Immature natural killer cell (primary cell): ENCODE data around the gene TEDC1. TPM values are rescaled to one million over a fixed set of nuclear protein-coding genes. Genes with fewer than 3 reads are reported as not detected.

ENCODE experiments used
- DNase-seq, 3 donors: peaks; one replicate each; pipeline ENCODE4 v3.0.0; 2022; ENCODE audit warnings: mixed read lengths in 1 of 3
- H3K27ac Mint-ChIP-seq, 6 donors: one replicate each; pipeline ENCODE4 v1.8.0; 2020; ENCODE audit warnings: mixed read lengths in 6 of 6, mild to moderate bottlenecking in 5 of 6, inconsistent platforms in 4 of 6, moderate library complexity in 3 of 6
- H3K27me3 Mint-ChIP-seq, 3 donors: one replicate each; pipeline ENCODE4 v1.8.0; 2020 to 2021; ENCODE audit warnings: low read depth in 3 of 3, mild to moderate bottlenecking in 3 of 3, mixed read lengths in 3 of 3, moderate library complexity in 3 of 3, inconsistent platforms in 1 of 3
- H3K36me3 Mint-ChIP-seq, 3 donors: one replicate each; pipeline ENCODE4 v1.8.0; 2020; ENCODE audit warnings: mixed read lengths in 3 of 3, inconsistent platforms in 2 of 3, mild to moderate bottlenecking in 2 of 3
- H3K4me1 Mint-ChIP-seq, 2 donors: one replicate each; pipeline ENCODE4 v1.8.0; 2020; ENCODE audit warnings: inconsistent platforms in 2 of 2, mild to moderate bottlenecking in 2 of 2, mixed read lengths in 2 of 2, moderate library complexity in 1 of 2
- H3K4me3 Mint-ChIP-seq, 5 donors: one replicate each; pipeline ENCODE4 v1.8.0; 2020; ENCODE audit warnings: mild to moderate bottlenecking in 5 of 5, mixed read lengths in 5 of 5, inconsistent platforms in 3 of 5, moderate library complexity in 3 of 5
- H3K9me3 Mint-ChIP-seq, 6 donors: one replicate each; pipeline ENCODE4 v1.8.0; 2020; ENCODE audit warnings: mild to moderate bottlenecking in 6 of 6, mixed read lengths in 6 of 6, inconsistent platforms in 4 of 6, moderate library complexity in 3 of 6
- polyA plus RNA-seq, 3 donors: library from polyadenylated mRNA; unstranded; fragments of 300-500 nt; fragmentation: Illumina TruSeq; gene quantifications; one replicate each; pipeline ENCODE4 v1.2.3, GENCODE V29; 2021

Gene TEDC1
- polyA plus RNA-seq, 3 donors from 2014 or later = 11.4 to 20.3 (median 15.9) TPM

GRCh38 chr14:105480807-105481801 is 9.9 kb upstream of the TEDC1 start:
- Mint-ChIP-seq H3K4me1 (peaks cover 25 to 57% of the 10 kb centered on the region in 2 donors), H3K9me3 (no peaks in the 10 kb centered on the region), H3K36me3 (no peaks in the 10 kb centered on the region), H3K27ac (peak overlapping the region; percentile 95 to 100 (median 99)), H3K4me3 (peak overlapping the region; percentile 66 to 84 (median 82)), H3K27me3 (peaks cover 33 to 43% (median 34%) of the 10 kb centered on the region in 3 donors)
- peak; percentile 90 to 91 (median 91) for DNase-seq

GRCh38 chr14:105481886-105482457 is 9.1 kb upstream of the TEDC1 start:
- H3K36me3 Mint-ChIP-seq = no peaks in the 10 kb centered on the region
- no peaks in the 10 kb centered on the region for H3K9me3 Mint-ChIP-seq
- H3K27me3 Mint-ChIP-seq = peaks cover 30 to 44% (median 41%) of the 10 kb centered on the region in 3 donors
- DNase-seq = peak; percentile 97 to 99 (median 98)
- peak overlapping the region; percentile 95 to 100 (median 99) for H3K27ac Mint-ChIP-seq
- H3K4me1 Mint-ChIP-seq = peaks cover 30 to 57% of the 10 kb centered on the region in 2 donors
- H3K4me3 Mint-ChIP-seq = peak overlapping the region; percentile 72 to 84 (median 82)

GRCh38 chr14:105482486-105483110 is 8.4 kb upstream of the TEDC1 start:
- H3K36me3 Mint-ChIP-seq = no peaks in the 10 kb centered on the region
- peak overlapping the region; percentile 95 to 100 (median 99) for H3K27ac Mint-ChIP-seq
- peak overlapping the region; percentile 72 to 84 (median 82) for H3K4me3 Mint-ChIP-seq
- no peak for DNase-seq
- H3K27me3 Mint-ChIP-seq = peaks cover 29 to 42% (median 39%) of the 10 kb centered on the region in 3 donors
- H3K9me3 Mint-ChIP-seq = no peaks in the 10 kb centered on the region
- H3K4me1 Mint-ChIP-seq = peaks cover 34 to 53% of the 10 kb centered on the region in 2 donors

- peaks cover 32 to 45% (median 44%) of the 10 kb centered on the region in 3 donors for H3K27me3 Mint-ChIP-seq
- peak overlapping the region in 5 of 6 donors; percentile 59 to 100 (median 99) for H3K27ac Mint-ChIP-seq
- H3K36me3 Mint-ChIP-seq = no peaks in the 10 kb centered on the region
- no peak overlapping the region for H3K4me3 Mint-ChIP-seq
- no peaks in the 10 kb centered on the region for H3K9me3 Mint-ChIP-seq
- no peak for DNase-seq
- peaks cover 38 to 60% of the 10 kb centered on the region in 2 donors for H3K4me1 Mint-ChIP-seq
Measured at GRCh38 chr14:105483300-105484068, 7.6 kb upstream of the TEDC1 start.

GRCh38 chr14:105484069-105484996 is 6.7 kb upstream of the TEDC1 start:
- Mint-ChIP-seq H3K27me3 (peaks cover 33 to 48% (median 47%) of the 10 kb centered on the region in 3 donors), H3K4me3 (peak overlapping the region in 4 of 5 donors; percentile 43 to 64 (median 52)), H3K9me3 (no peaks in the 10 kb centered on the region), H3K4me1 (peaks cover 39 to 66% of the 10 kb centered on the region in 2 donors), H3K27ac (peak overlapping the region; percentile 73 to 97 (median 93)), H3K36me3 (no peaks in the 10 kb centered on the region)
- DNase-seq = peak; percentile 42 to 58 (median 50)

GRCh38 chr14:105484997-105485393 is 6.1 kb upstream of the TEDC1 start:
- peaks cover 45 to 64% of the 10 kb centered on the region in 2 donors for H3K4me1 Mint-ChIP-seq
- H3K9me3 Mint-ChIP-seq = no peaks in the 10 kb centered on the region
- H3K36me3 Mint-ChIP-seq = no peaks in the 10 kb centered on the region
- peak overlapping the region in 2 of 5 donors; percentile 7 to 80 for H3K4me3 Mint-ChIP-seq
- peak overlapping the region; percentile 79 to 97 (median 93) for H3K27ac Mint-ChIP-seq
- no peak for DNase-seq
- peaks cover 35 to 53% (median 50%) of the 10 kb centered on the region in 3 donors for H3K27me3 Mint-ChIP-seq

- Mint-ChIP-seq H3K9me3 (no peaks in the 10 kb centered on the region), H3K36me3 (no peaks in the 10 kb centered on the region), H3K4me1 (peaks cover 43 to 61% of the 10 kb centered on the region in 2 donors), H3K27ac (peak overlapping the region; percentile 79 to 96 (median 92)), H3K4me3 (peak overlapping the region; percentile 77 to 87 (median 82)), H3K27me3 (peaks cover 32 to 56% (median 51%) of the 10 kb centered on the region in 3 donors)
- peak; percentile 71 to 78 (median 77) for DNase-seq
Measured at GRCh38 chr14:105485739-105486162, 5.3 kb upstream of the TEDC1 start.

- peak in 2 of 3 donors; percentile 34 to 43 for DNase-seq
- Mint-ChIP-seq H3K4me1 (peaks cover 38 to 58% of the 10 kb centered on the region in 2 donors), H3K4me3 (peak within 1 kb of the TSS; percentile 87 to 91 (median 87)), H3K36me3 (no peaks in the 10 kb centered on the region), H3K27me3 (peaks cover 30 to 54% (median 49%) of the 10 kb centered on the region in 3 donors), H3K27ac (peak within 1 kb of the TSS; percentile 85 to 96 (median 94)), H3K9me3 (no peaks in the 10 kb centered on the region)
Measured at GRCh38 chr14:105486163-105486973, 4.7 kb upstream of the TEDC1 start, which contains the start of gene CRIP1. CRIP1 (plus strand) TSS chr14:105486886; CDS start chr14:105487260, 374 bp downstream.

- Mint-ChIP-seq H3K36me3 (no peaks in the 10 kb centered on the region), H3K9me3 (no peaks in the 10 kb centered on the region), H3K27ac (peak overlapping the region; percentile 69 to 96 (median 94)), H3K27me3 (peaks cover 30 to 55% (median 49%) of the 10 kb centered on the region in 3 donors), H3K4me3 (peak overlapping the region; percentile 87 to 91 (median 87)), H3K4me1 (peaks cover 37 to 56% of the 10 kb centered on the region in 2 donors)
- peak; percentile 70 to 73 (median 72) for DNase-seq
Measured at GRCh38 chr14:105486974-105487448, 4.0 kb upstream of the TEDC1 start.

GRCh38 chr14:105487449-105487985 is 3.5 kb upstream of the TEDC1 start:
- Mint-ChIP-seq H3K4me3 (peak overlapping the region; percentile 85 to 91 (median 87)), H3K27me3 (peaks cover 26 to 56% (median 47%) of the 10 kb centered on the region in 3 donors), H3K4me1 (peaks cover 33 to 51% of the 10 kb centered on the region in 2 donors), H3K9me3 (no peaks in the 10 kb centered on the region), H3K27ac (peak overlapping the region; percentile 85 to 96 (median 94)), H3K36me3 (no peaks in the 10 kb centered on the region)
- peak; percentile 89 for DNase-seq
